Activated T-helper 1 cell treated with Interleukin-2 at 50 U/mL for 16 hours (primary cell): ENCODE data around the gene PALLD.
"Not testable (repeated sequence)": the region's sequence is repeated elsewhere in the genome, so short reads cannot be mapped to it uniquely, and the experiment has no call there.

Source experiments
- DNase-seq: peaks from one replicate; pipeline ENCODE4 v3.0.0-alpha.2; 2020; ENCODE audit warnings: low read depth

The PALLD gene

GRCh38 chr4:168908093-168908492 lies 411.2 kb downstream of the PALLD start:
- DNase-seq, result no peak

- no peak for DNase-seq
Observed at GRCh38 chr4:168908851-168909273, 412.0 kb downstream of the PALLD start.

- DNase-seq, result no peak
Observed at GRCh38 chr4:168914095-168914494, 417.2 kb downstream of the PALLD start.

- no peak for DNase-seq
Observed at GRCh38 chr4:168917138-168917779, 420.4 kb downstream of the PALLD start.

GRCh38 chr4:168919706-168920324 lies 423.0 kb downstream of the PALLD start:
- DNase-seq, result no peak

- no peak for DNase-seq
Observed at GRCh38 chr4:168920441-168921065, 423.7 kb downstream of the PALLD start.

- DNase-seq, result peak; percentile 5
Observed at GRCh38 chr4:168923526-168924194, 426.8 kb downstream of the PALLD start.

GRCh38 chr4:168924667-168925066 lies 427.8 kb downstream of the PALLD start:
- no peak for DNase-seq

GRCh38 chr4:168925789-168926490 lies 429.1 kb downstream of the PALLD start:
- no peak for DNase-seq

- no peak for DNase-seq
Observed at GRCh38 chr4:168928346-168928745, 431.5 kb downstream of the PALLD start.

GRCh38 chr4:168928875-168929274 lies 432.0 kb downstream of the PALLD start:
- no peak for DNase-seq

- DNase-seq, result no peak
Observed at GRCh38 chr4:168930413-168931196, 433.8 kb downstream of the PALLD start.

GRCh38 chr4:168931215-168931650 lies 434.4 kb downstream of the PALLD start:
- no peak for DNase-seq

GRCh38 chr4:168932138-168932537 lies 435.3 kb downstream of the PALLD start:
- DNase-seq, result no peak

GRCh38 chr4:168933423-168933822 lies 436.6 kb downstream of the PALLD start:
- no peak for DNase-seq

- not testable (repeated sequence) for DNase-seq
Observed at GRCh38 chr4:168937473-168937872, 440.6 kb downstream of the PALLD start.

GRCh38 chr4:168942985-168943384 lies 446.1 kb downstream of the PALLD start:
- DNase-seq, result no peak

GRCh38 chr4:168945291-168945690 lies 448.4 kb downstream of the PALLD start:
- DNase-seq, result no peak

GRCh38 chr4:168952821-168953246 lies 456.0 kb downstream of the PALLD start:
- DNase-seq, result not testable (repeated sequence)

GRCh38 chr4:168955674-168956073 lies 458.8 kb downstream of the PALLD start:
- DNase-seq, result no peak

- no peak for DNase-seq
Observed at GRCh38 chr4:168960716-168961115, 463.9 kb downstream of the PALLD start.
